ENCODE measurements around the gene SLAIN2.
"Not testable (repeated sequence)": the region's sequence is repeated elsewhere in the genome, so short reads cannot be mapped to it uniquely, and the experiment has no call there.

SLAIN2 gene

DNA sequence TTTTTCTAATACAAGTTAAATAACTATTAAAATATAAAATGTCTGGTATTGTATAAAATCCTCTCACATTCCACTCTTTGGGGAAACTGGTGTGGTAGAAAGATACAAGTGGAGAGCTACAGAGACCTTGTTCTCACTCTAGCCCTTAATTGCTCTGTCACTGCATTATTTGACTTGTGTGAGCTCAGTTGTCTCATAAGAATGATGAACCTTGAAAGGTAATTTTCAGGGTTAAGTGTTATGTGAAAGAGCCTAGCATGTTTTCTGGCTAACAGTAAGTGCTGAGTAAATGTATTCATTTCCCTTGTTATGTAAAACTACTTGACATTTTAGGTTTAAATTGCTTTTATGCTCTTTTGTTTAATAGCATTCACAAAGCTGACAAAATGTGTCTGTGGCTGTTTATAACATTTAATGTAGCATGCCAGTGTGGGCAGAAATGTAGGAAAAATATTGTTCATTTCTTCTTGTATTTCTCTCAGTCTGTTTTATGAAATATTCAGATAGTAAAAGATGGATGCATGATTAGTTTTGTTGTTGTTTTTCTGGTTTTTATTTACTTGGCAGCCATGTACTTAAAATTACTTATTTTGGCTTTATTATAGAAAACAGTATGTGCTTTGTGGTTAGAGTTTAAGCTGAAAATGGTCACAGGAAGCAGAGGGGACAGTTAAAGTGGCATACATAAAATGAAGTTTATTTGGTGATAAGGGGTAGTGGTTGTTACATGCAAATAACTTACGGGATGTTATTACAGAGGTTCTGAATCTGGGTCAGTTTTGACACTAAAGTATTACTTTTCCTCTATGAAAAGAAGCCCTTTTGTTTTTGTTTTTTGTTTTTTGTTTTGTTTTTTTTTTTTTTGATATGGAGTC lies 29.2 kb downstream of the SLAIN2 start:
- DNase-seq, result no peak

DNA sequence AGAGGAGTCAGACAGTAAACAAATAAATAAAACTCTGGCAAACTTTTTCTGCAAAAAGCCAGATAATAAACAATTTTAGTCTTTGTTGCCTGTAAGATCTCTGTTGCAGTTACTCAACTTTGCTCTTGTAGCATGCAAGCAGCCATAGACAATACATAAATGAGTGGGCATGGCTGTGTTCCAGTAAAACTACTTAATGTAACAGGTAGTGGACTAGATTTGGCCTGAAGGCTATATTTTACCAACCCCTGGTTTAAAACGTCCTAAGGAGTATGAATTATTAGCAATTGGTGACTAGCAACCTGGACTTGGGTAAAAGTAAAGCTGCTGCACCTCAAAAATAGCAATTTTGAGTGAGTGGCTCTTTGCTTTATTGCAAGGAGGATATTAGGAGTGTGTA lies 30.9 kb downstream of the SLAIN2 start:
- DNase-seq, result no peak

- no peak for DNase-seq
Measured at GRCh38 chr4:48375651-48376304, 34.4 kb downstream of the SLAIN2 start.

DNA sequence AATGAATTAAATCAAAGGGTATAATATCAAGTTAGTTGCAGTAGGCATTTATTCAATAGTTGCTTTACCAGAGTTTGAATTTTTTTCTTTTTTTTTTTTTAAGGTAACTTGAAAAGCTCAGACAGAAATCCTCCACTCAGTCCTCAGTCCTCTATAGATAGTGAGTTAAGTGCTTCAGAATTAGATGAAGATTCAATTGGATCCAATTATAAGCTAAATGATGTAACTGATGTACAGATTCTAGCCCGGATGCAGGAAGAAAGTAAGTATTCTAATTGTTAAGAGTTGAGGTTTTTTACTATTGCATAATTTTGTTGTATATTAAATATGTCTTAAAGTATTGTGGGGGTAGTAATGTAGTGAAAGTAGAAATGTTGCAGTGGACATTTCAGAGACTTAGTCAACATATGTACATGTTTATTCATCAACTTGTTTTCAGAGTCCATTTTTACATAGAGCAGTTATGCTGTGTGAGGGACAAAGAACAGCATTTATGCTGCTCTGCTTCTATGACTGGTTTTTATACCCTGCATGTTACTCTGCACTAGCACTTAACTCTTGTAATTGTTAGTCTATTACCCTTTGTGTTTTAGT lies 38.4 kb downstream of the SLAIN2 start:
- DNase-seq, result no peak

GRCh38 chr4:48380583-48381167 lies 39.3 kb downstream of the SLAIN2 start:
- DNase-seq, result no peak

GRCh38 chr4:48388525-48389154 lies 47.3 kb downstream of the SLAIN2 start:
- no peak for DNase-seq

- DNase-seq, result no peak
Measured at GRCh38 chr4:48396043-48396442, 54.7 kb downstream of the SLAIN2 start.

DNA sequence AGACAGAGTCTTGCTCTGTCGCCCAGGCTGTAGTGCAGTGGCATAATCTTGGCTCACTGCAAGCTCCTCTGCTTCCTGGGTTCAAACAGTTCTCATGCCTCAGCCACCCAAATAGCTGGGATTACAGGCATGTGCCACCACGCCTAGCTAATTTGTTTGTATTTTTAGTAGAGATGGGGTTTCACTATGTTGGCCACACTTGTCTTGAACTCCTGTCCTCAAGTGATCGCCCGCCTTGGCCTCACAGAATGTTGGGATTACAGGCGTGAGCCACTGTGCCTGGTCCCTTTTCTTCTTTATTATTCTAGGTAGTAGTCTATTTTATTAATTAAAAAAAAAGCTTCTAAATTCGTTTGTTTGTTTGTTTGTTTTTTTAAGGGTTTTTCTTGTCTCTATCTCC lies 59.1 kb downstream of the SLAIN2 start:
- DNase-seq, result no peak

GRCh38 chr4:48403358-48403757 lies 62.0 kb downstream of the SLAIN2 start:
- no peak for DNase-seq

- DNase-seq, result no peak
Measured at GRCh38 chr4:48403779-48404178, 62.5 kb downstream of the SLAIN2 start.

GRCh38 chr4:48405924-48406323 lies 64.6 kb downstream of the SLAIN2 start:
- no peak for DNase-seq

DNA sequence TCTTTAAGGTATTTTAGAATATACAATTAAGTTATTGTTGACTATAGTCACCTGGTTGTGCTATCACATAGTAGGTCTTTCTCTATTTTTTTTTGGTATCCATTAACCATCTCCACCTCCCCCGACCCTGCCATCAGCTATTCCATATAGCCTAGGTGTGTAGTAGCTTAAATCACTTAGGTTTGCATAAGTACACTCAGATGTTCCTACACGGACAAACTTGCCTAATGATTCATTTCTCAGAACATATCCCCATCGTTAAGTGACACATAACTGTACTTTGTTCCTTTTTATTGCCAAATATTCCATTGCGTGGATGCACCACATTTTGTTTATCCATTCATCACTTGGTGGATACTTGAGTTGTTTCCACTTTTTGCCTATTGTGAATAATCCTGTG lies 67.9 kb downstream of the SLAIN2 start:
- no peak for DNase-seq

GRCh38 chr4:48410812-48411211 lies 69.5 kb downstream of the SLAIN2 start:
- DNase-seq, result no peak

DNA sequence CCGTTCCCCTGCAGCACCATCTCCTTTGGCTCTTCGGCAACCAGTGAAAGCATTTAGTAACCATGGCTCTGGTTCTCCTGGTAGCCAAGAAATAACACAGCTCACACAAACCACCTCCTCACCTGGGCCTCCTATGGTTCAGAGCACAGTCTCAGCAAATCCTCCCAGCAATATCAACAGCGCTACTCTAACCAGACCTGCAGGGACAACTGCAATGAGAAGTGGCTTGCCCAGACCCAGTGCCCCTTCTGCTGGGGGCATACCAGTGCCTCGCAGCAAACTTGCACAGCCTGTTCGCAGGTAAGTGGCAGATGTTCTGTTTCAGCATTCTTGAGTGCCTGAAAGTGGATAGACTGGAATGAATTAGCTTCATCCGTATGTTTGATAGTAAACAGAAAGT lies 78.8 kb downstream of the SLAIN2 start:
- DNase-seq, result no peak

DNA sequence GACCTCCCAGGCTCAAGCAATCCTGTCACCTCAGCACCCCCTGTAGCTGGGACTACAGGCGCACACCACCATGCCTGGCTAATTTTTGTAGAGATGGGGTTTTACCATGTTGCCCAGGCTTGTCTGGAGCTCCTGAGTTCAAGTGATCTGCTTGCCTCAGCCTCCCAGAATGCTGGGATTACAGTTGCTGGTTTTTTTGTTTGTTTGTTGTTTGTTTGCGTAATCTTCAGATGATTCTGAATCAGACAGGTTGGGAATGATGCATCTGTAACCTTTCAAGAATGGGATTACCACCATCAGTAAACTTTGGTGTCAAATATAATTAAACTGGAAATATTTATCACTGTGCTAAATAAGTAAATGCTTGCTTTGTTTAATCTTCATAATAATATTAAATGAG lies 79.8 kb downstream of the SLAIN2 start:
- no peak for DNase-seq

DNA sequence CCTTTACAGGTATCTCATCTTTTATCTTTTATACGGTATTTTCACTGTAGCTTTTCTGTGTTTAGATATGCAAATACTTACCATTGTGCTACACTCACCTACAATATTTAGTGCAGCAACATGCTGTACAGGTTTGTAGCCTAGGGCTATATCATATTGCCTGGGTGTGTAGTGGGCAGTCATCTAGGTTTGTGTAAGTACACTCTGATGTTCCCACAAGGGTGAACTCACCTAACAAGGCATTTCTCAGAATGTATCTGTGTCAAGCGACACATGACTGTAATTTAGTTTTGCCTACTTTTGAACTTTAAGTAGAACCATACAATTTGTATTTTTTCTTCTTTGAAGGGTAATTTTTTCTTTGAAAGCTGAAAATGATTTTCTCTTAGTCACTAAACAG lies 87.6 kb downstream of the SLAIN2 start:
- no peak for DNase-seq

- DNase-seq, result no peak
Measured at GRCh38 chr4:48429709-48430474, 88.6 kb downstream of the SLAIN2 start.

- DNase-seq, result no peak
Measured at GRCh38 chr4:48431401-48431800, 90.1 kb downstream of the SLAIN2 start.

DNA sequence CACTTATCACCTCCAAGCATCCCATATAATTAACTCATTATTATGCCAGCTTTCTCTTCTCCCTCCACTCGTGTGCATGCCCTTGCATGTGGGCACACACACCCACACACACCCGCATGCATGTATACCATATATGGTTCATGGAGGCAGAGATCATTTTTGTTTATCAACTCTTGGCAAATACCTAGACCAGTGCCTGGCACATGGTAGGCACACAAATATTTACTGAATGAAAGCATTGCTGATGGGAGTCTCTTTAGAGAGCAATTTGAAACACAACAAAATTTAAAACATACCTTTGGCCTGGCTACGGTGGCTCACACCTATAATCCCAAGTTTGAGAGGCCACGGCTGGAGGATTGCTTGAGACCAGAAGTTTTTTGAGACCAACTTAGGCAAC lies 90.7 kb downstream of the SLAIN2 start:
- DNase-seq, result no peak

DNA sequence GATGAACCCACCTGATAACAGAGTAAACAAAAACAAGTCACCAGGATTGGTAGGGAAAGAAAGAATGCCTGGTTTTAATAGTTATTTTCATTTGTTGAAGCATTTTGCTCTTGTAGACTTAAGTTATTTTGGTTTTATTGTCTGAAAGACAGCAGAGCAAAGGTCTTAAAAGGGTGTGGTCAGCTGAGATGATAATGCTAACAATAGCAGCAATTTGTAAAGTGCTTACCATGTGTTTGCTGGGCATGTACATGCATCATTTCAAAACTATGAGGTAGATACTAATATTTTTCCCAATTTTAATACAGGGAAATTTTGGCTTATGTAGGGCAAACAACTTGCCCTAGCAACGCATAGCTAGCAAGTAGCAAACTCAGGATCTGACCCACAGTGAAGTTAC lies 95.0 kb downstream of the SLAIN2 start:
- no peak for DNase-seq

GRCh38 chr4:48439988-48440387 lies 98.7 kb downstream of the SLAIN2 start:
- no peak for DNase-seq

DNA sequence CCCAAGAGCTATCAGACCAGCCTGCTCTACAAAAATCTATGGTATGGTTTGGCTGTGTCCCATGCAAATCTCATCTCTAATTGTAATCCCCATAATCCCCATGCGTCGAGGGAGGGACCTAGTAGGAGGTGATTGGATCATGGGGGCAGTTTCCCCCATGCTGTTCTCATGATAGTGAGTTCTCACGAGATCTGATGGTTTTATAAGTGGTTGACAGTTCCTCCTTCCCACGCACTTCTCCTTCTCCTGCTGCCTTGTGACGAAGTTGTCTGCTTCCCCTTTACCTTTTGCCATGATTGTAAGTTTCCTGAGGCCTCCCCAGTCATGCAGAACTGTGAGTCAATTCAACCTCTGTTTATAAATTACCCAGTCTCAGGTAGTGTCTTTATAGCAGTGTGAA lies 99.6 kb downstream of the SLAIN2 start:
- not testable (repeated sequence) for DNase-seq

Measured in activated CD4-positive, alpha-beta T cell treated with anti-CD3 and anti-CD28 coated beads for 1 hour (primary cell).